ENCODE measurements around the gene MDM1.

Gene MDM1

DNA sequence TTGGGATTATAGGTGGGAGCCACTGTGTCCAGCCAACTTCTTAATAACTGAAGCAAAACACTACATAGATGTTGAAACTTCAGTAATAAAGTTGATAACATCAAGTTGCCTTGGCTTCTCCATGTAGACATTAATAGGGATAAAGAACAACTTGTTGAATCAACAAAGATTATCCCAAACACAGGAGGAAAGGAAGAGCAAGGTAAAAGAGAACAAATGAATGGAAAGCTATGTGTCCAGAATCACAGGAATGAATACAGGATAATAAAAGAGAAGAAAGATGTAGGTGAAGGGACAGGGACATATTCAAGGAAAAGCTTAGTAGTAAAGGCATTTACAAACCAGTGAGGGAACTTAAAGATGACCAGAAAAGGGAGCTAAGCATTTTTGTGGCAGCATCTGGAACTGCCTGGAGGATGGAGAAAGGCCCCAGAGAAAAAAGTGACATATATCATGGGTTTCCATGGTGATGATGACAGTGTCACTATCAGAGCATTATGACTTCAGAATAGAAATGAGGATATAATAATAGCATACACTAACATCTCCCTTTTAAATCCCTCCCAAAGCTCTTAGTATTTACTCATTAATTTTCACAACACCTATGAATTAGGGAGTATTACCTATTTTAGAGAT lies 24.0 kb upstream of the MDM1 start:
- DNase-seq, result no peak

DNA sequence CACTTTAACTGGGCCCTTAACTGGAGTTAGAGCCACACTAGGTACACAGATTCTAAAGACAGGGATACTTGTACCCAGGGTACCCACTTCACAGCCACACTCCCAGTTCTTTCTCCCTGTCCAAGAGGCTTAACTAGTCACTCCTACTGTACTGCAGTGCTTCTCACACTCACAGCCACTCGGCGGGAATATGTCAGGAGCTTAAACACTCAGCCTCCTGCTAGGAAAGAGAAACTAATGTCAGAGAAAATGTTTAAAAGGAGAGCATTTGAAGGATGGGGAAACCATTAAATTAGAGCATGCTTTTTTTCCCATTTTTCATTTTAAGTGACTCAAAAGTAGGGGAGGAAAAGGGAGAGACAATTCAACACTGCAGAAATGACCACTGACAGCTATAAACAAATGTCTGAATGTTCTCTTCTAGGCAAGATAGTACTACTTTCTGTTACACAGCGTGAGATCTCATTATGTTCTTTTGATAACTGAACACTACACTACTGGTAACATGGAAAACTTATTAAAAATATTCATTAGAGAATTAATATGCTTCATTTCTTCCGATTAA lies 22.9 kb upstream of the MDM1 start:
- DNase-seq, result no peak

DNA sequence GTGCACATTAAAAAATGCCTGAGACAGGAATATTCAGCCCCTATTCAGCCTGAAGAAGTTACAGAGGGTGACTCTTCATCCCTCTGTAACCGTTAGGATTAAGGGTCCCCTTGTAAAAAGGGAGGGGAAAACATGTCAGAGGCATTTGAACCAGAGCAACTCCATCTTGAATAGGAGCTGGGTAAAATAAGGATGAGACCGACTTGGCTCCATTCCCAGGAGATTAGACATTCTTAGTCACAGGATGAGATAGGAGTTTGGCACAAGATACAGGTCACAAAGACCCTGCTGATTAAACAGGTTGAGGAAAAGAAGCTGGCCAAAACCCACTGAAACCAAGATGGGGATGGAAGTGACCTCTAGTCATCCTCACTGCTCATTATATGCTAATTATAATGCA lies 19.9 kb upstream of the MDM1 start:
- DNase-seq, result no peak

DNA sequence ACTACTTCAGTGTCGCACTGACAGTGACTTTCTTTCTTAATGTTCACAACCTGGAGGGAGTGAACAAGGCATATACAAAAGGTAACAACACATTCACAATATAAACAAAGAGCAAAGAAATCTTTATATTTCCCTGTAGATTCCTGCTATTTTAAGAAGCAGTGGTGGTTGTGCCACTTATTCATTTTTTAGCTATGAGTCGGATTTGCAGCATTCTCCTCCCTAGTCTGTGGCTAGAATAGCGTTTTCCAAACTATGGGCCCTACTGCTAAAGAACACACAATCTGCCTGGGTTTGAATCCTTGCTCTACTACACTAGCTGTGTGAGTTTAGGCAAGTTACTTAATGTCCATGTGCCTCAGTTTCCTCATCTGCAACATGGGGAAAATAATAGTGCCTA lies 18.6 kb upstream of the MDM1 start:
- no peak for DNase-seq

DNA sequence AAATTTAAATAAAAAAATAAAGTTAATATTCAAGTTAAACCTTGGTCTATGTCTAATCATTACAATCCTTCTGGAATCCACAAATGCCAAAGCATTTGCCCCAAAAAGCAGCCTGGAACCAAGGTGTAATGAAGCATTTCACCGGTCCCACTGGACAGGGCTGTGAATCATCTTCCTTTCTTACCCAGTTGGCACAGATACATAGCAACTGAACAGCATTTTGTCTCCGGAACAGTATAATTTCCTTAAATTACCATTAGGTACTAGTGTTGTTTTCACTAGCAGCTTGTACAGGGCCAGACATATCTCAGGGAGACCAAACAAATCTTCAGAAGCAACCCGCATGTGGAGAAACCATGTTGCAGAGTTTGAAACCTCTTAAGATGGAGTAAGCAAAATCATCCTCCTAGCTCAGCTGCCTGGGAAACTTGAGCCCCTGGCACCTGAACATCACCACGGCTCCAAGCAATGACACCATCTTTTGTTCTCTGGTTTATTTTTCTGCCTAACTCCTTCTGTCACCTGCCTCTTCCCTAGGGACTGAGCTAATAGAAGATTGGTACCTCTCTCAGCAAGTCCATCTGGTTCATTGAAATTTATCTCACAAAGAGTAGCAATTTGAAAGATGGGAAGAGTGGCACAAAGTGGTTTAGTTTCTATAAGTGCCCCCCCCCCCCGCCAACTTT lies 17.9 kb upstream of the MDM1 start:
- DNase-seq, result no peak

DNA sequence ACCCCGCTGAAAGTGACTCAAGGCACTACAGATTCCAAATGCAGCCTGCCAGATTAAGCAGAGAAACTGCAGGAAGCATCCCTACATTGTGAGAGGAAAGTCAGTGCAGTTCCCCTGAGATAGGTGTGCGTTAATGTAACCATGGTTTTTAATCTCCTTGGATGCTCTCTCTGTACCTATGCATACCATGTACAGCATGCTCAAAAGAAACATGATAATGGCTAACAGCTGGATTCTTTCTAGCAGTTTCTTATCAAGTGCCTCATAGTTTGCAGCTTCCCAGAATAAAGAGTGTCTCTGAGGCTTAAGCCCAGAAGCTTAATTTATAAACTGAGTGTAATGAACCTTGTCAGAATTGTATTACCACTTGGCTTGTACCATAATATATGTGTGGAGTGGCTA lies 17.1 kb upstream of the MDM1 start:
- no peak for DNase-seq

DNA sequence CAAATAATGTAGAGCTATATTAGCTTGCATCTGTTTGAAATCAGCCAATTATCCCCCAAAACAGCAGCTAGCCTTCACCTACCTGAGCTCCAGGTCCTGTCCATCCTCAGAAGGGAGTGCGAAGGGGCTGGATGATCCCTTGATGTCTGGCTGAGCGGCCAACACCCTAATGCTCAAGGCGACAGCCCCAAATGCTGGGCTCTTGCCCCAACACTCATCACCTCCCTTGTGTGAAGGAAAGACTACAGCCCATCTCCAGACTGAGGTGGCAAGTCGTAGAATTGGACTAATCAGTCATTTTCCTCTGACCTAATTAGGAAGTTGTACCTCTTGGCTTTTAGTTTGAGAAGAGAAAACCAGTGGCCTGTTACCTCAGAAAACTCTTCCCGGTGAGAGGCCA lies 16.3 kb upstream of the MDM1 start:
- no peak for DNase-seq

DNA sequence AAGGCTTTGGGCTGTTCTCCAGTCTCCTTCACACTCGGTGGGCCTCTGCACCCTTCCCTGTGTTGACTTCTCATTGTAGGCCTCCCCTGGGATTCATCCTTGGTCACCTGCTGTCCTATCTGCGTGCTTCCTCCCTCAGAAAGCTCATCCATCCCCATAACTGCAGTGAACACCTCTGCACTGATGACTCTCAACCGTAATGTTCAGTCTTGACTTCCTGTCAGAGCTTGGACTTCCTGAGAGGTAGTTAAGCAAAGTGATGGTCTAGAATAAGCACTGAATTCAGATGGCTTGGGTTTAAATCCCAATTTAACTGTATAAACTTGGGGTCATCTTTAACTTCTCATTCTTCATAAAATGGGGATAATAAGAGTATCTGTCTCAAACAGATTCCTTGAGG lies 13.6 kb upstream of the MDM1 start:
- no peak for DNase-seq

DNA sequence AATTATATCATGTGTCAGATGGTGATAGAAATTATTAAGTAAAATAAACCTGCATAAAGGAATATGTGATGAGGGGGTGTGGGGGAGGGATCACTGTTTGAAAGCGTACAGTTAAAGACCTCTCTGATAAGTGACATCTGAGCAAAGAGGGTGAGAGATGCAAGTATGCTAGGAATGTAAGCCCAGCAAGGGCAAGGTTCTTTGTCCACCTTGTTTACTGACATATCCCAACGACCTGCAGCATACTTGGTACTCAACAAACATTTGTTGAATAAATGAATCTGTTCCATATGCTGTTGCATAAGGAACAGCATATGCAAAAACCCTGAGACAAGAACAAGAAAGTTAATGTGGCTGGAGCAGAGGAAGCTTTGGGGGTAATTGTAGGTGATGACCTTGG lies 12.0 kb upstream of the MDM1 start:
- DNase-seq, result no peak

DNA sequence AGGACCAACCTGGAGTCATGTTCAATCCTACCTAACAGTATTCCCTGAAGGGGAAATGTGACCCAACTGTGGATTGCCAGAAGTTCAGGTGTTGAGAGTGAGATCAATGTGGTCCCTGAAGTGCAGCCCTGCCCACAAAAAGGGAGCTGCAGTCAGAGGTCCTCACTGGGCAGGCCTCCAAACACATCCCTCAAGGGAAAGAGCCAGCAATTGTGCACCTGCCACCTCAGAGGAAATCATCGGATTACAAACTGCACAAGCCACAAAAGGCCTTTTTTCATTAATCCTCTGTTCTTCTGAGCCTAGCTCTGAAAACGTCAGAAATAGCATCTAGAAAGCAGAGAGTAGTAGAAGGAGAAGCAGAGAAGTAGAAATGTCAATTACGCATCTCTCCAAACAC lies 10.8 kb upstream of the MDM1 start:
- no peak for DNase-seq

DNA sequence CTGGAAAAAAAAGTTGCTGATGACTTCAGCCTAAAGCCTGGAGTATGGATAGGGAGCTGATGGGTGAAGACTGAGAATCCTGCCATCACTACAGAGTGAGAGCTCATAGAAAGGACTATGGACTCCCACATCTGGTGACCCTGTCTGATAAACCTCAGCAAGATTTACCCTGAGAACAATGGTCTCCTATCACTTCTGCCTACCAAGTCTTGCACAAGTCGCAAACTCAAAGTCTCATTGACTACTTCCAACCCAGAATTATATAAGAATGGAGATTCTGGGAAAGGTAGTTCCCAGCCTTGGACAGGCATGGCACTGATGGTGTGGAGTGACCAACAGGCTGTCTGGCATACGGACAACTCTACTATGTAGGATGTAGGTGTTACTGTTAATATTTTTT lies 9.7 kb upstream of the MDM1 start:
- no peak for DNase-seq

DNA sequence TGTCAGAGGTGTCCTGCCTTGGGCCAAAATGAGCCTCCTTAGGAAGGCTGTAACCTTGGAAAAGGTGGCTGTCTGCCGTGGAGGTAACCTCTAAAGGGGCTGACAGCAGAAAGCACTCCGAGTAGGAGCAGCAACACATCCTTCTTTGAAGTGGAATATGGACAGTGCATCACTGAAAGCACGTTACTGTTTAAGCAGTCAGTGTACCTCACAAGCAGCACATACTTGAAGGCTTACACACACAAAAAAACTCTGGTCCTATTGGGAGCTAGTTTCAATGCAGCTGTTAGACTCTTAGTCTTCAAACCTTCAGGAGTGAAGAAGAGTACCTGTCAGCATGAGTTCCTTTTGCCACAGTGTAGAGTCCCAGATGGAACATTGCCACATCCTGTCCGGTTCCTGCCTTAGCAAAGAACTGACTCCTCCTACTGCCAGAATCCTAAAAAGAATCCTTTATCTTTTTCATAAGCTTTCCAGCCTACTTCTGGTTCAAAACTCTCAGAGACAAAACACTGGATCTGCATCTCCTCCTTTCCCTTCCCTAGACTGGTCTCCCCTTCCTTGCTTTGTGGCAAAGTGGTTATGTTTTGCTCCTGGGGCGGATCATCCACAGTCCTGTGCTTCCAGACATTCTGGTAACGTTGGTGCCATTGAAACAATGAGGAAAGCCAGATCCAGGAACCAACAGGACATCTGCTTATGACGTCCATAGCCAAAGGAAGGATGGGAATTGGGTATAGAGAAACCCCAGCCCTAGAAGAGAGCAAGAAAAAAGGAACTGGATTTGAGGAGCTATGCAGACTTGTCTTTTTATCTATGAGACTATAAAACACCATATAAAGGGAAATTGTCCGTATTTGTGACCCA lies 8.5 kb upstream of the MDM1 start:
- no peak for DNase-seq

DNA sequence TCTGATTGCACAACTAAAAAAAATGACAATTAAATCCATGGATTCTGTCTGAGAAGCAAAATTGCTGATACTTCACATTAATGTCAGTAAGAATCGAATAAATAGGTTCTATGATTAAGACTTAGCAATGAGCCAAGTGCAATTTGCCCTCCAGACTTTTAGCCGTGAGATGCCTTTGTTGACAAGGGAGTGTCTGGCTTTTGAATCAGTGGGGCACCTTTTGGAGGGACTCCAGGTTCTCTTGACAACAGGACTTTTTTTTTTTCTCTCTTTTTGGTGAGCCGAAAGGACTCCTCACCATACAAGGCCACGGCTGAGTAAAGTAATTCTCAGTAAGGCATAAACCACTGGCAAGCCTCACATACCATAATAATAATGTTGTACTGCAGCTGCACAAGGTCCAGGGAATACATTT lies 4.7 kb upstream of the MDM1 start:
- DNase-seq, result no peak

DNA sequence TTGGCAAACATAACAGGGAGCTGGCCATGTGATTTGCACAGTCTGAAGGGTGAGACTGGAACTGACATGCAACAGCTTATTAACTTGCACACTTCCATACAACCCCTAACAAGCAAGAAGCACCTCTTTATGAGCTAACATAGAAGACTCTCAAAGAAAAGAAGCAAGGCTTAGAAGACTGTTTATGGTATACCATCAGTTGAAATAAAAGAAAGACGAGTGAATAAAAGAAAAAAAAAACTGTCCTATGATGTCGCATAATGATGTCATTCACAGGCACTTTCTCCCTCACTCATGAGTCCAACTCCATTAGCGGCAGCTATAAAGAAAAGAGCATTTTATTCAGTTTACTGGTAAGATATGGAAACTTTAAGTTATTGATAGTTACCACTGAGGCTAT lies 3.3 kb upstream of the MDM1 start:
- no peak for DNase-seq

DNA sequence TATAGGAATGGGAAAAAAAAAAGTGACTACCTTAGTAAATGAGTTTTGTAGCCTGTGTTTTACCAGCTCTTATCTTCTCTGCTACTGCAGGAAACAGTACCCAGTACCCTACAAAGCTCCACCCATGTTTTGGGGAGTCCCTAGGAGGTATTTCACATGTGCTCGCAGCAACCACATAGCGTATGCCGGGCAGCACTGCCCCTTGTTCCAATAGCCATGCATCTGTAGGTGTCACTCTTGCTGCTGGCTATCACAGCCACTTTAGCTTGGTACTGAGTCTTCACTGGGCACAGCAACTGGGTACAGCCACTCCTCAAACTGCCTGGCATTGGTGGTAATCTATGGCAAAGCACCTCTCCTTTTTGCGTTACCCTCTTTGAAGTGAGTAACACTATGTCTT lies 2.0 kb upstream of the MDM1 start:
- DNase-seq, result no peak

DNA sequence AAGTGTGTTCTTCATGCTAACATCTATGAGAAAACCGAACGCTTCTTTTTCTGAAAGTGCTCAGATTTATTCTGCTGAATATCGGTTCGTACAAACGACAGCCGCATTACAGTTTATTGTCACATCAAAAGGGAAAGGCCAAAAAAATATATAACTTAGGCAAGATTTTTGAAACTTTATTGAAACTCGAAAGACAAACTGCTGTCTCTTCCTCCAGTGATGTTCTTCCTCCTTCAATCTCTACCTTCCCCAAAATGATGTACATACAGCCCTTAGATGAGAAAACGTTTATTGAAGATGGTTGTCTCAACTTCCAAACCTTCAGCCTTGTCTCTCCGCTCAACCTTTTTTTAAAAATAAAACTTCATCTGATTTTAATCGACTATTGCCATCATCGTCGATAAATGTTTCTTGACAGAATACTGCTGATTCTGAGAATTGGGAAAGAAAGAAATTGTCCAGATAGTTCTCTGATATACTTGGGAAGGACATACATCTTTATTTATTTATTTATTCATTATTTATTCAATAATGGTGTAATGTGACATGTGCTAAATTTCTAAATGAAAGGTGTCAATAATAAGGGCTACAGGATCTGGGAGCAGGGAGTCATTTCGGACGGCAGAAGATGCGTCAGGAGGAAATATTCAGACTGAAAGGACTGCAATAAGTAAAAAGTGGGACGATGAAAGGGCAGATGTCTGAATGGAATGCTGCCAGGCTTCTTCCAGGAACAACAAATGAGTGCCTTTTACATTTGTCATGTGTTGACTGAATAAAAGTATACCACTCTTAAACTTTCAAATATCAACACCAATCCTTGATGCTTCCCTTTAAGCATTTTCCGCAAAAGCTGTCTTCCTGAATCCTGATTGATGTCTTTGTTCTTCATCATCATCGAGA lies 817 bp upstream of the MDM1 start:
- no peak for DNase-seq

DNA sequence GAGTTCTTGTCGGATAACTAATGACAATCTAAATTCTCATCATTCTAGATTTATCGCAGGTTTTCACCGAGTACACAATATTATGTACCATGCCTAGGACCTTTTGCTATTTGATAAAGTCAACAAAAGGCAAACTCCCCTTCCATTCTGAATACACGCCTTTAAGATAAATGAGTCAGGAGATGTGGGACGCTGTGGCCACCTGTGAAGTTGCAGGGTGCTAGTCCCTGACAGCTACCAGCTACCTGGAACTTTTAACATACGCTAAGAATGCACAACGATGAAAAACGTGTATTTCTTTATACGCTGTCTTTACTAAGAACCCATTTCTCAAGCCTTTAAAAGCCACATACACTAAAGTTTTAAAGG lies 678 bp downstream of the MDM1 start:
- no peak for DNase-seq

DNA sequence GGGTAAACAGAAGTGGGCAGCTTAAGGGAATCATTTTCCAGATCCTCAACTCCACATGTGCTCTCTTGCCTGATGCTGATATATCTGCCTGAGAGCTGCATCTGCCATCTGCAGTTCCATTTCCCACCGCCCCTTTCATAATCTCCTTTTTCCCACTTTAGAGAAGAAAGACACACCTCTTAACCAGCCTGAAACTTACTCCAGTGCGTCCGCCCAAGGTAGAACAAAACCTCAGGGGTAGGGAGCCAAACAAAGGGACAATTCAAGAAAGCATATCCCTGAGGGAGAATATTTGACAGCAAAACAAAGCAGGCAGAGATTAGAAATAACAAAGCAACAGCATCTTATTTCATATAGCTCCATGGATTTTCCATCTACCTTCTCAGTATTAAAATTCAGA lies 4.3 kb downstream of the MDM1 start:
- no peak for DNase-seq

DNA sequence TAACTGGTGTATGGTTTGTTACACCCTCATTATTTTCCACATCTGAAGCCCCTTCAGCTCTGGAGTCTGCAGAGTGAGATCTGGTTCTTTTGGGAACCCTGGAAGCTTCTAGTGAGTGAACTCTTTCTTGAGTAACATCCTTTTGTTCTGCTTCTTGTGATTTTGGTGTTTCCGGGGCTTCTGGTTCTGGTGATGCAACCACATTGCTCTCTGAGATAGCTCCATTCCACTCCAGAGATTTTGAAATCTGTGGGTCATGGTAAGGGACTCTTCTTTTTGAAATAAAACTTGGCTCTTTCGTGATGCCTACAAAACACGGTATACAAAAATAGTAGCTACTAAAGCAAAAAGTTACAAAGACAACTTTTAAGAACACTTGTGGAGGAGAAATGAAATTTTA lies 5.4 kb downstream of the MDM1 start:
- no peak for DNase-seq

DNA sequence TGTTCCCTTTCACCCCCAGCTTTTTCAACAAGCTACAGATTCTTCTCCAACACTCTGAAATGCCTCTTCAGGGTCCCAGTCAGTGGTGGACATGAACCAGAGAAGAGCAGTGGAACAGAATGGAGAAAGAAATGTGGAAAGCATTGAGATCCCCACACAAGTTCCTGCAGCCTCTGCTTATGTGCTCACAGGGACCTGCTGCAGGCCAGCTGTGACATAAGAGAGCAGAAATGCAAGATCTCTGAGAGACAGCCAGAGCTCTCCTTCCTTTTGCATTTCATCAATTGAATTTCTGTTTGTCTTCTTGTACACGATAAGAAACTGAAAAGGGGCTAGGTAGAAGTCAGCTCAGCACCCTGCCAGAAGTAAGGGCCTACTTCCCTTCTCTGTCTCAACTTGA lies 6.2 kb downstream of the MDM1 start:
- no peak for DNase-seq

DNA sequence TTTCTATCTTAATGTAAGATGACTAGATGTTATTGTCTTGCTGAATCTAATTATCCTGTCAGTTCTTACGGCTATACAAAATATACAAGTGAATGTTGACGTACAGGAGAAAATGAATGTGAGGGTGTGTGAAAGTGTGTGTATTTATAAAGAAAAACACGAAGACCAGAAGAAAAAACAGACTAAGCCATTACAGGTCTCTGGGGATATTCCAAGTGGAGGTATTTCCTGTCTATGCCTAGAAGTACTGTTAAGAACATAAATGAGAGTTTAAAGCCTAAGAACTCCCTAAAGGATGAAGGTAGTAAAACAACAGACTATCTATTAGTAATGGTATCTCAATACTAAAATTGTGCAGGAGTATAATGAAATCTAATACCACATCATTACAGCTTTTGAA lies 7.6 kb downstream of the MDM1 start:
- DNase-seq, result no peak

DNA sequence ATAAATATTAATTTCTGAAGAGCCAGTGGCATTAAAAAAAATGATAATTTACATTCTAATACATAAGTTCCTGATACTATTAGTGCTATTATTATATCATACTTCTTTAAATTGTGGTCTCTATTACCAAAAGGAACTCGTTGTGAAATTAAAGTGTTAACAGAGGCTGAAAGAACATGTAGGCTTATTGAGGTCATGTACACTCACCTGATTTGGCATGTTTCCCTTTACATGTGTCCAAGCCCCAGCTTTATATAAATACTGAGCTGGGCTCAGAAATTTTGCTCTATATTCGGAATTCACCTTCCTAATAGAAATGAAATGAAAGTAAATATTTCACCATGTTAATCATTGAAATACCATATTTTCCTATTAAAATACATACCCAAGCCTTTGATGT lies 11.0 kb downstream of the MDM1 start:
- DNase-seq, result no peak
